ENCODE measurements around the gene PRSS53. TPM values are rescaled to one million over a fixed set of nuclear protein-coding genes. Genes with fewer than 3 reads are reported as not detected.

The PRSS53 gene
- total RNA-seq, 1 experiment from 2014 or later: 9.2 TPM

- peak; percentile 82 for DNase-seq (ENCODE audit: low read depth)
Measured at GRCh38 chr16:31050280-31051030, 38.3 kb downstream of the PRSS53 start.

GRCh38 chr16:31043898-31044481, 44.8 kb downstream of the PRSS53 start:
- DNase-seq (ENCODE audit: low read depth): no peak

- peak; percentile 52 for DNase-seq (ENCODE audit: low read depth)
Measured at GRCh38 chr16:31043352-31043751, 45.4 kb downstream of the PRSS53 start.

- DNase-seq (ENCODE audit: low read depth): no peak
Measured at GRCh38 chr16:31042866-31043265, 45.9 kb downstream of the PRSS53 start.

GRCh38 chr16:31038993-31039392, 49.8 kb downstream of the PRSS53 start:
- DNase-seq (ENCODE audit: low read depth): no peak

- DNase-seq (ENCODE audit: low read depth): no peak
Measured at GRCh38 chr16:31036691-31037090, 52.1 kb downstream of the PRSS53 start.

GRCh38 chr16:31033709-31034492, 54.8 kb downstream of the PRSS53 start:
- peak; percentile 75 for DNase-seq (ENCODE audit: low read depth)

Other genes starting within 250 kb of the PRSS53 start
- 71.5 and 74.5 TPM in 2 replicates for gene BCL7C, start 194.9 kb downstream of the PRSS53 start, total RNA-seq (2014; rRNA removed)
- gene CTF1, start 192.3 kb downstream of the PRSS53 start, total RNA-seq (2014; rRNA removed): 2.5 and 4.1 TPM in 2 replicates
- 28.6 and 33.2 TPM in 2 replicates for gene FBXL19, start 165.4 kb downstream of the PRSS53 start, total RNA-seq (2014; rRNA removed)
- 62.5 and 73.6 TPM in 2 replicates for gene ORAI3, start 139.9 kb downstream of the PRSS53 start, total RNA-seq (2014; rRNA removed)
- 2.4 and 3.4 TPM in 2 replicates for gene SETD1A, start 131.2 kb downstream of the PRSS53 start, total RNA-seq (2014; rRNA removed)
- gene HSD3B7, start 103.7 kb downstream of the PRSS53 start, total RNA-seq (2014; rRNA removed): 133 and 143 TPM in 2 replicates
- gene STX1B, start 78.3 kb downstream of the PRSS53 start, total RNA-seq (2014; rRNA removed): 1.7 and 4.1 TPM in 2 replicates
- gene STX4, start 55.4 kb downstream of the PRSS53 start, total RNA-seq (2014; rRNA removed): 51.4 and 52.9 TPM in 2 replicates
- gene ZNF668, start 14.7 kb downstream of the PRSS53 start, total RNA-seq (2014; rRNA removed): 96.0 and 115 TPM in 2 replicates
- gene ZNF646, start 14.5 kb downstream of the PRSS53 start, total RNA-seq (2014; rRNA removed): 28.5 and 33.0 TPM in 2 replicates
- gene VKORC1, start 5.9 kb upstream of the PRSS53 start, total RNA-seq (2014; rRNA removed): 390 and 435 TPM in 2 replicates
- 199 and 204 TPM in 2 replicates for gene BCKDK, start 19.4 kb upstream of the PRSS53 start, total RNA-seq (2014; rRNA removed)
- gene KAT8, start 28.7 kb upstream of the PRSS53 start, total RNA-seq (2014; rRNA removed): 30.5 and 30.7 TPM in 2 replicates
- gene PRSS8, start 46.8 kb upstream of the PRSS53 start, total RNA-seq (2014; rRNA removed): not detected in 2 replicates
- 0.40 and 0.64 TPM in 2 replicates for gene PRSS36, start 61.1 kb upstream of the PRSS53 start, total RNA-seq (2014; rRNA removed)
- gene FUS, start 91.2 kb upstream of the PRSS53 start, total RNA-seq (2014; rRNA removed): 42.3 and 58.2 TPM in 2 replicates
- gene PYCARD, start 113.8 kb upstream of the PRSS53 start, total RNA-seq (2014; rRNA removed): 7.7 and 10.8 TPM in 2 replicates
- gene TRIM72, start 125.2 kb upstream of the PRSS53 start, total RNA-seq (2014; rRNA removed): 52.4 and 56.5 TPM in 2 replicates
- gene PYDC1, start 128.2 kb upstream of the PRSS53 start, total RNA-seq (2014; rRNA removed): not detected in 2 replicates
- 0.11 TPM in 1 of 2 replicates, not detected in the other for gene ITGAM, start 171.0 kb upstream of the PRSS53 start, total RNA-seq (2014; rRNA removed)

All from LHCN-M2 (cell line).